Hematopoietic multipotent progenitor cell treated with erythropoietin and hydrocortisone succinate and interleukin-3 and kit ligand, for 17 days (in vitro differentiated cells): ENCODE data around the gene GPSM1.

Experiments
- DNase-seq: peaks from one replicate; pipeline ENCODE4 v3.0.0-alpha.2; 2015; ENCODE audit warnings: low spot score

Gene GPSM1

DNA sequence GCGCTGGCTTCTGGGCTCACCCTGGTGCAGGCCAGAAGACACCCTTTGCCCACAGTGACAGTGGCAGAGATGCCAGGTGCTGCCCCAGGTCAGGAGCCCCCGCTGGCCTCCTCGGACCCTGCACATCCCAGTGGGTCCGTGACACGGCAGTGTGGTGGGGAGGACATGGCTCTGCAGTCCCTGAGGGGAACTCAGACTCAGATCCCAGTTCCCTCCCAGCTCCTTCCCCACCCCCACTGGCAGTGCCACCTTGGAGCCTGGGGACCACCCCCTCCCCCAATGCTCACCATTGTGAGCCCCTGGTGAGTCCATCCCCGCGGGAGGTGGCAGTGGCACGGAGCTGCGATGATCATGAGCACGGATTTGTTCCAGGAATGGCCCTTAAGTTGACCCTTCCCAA is 22.9 kb upstream of the GPSM1 start:
- DNase-seq: no peak

DNA sequence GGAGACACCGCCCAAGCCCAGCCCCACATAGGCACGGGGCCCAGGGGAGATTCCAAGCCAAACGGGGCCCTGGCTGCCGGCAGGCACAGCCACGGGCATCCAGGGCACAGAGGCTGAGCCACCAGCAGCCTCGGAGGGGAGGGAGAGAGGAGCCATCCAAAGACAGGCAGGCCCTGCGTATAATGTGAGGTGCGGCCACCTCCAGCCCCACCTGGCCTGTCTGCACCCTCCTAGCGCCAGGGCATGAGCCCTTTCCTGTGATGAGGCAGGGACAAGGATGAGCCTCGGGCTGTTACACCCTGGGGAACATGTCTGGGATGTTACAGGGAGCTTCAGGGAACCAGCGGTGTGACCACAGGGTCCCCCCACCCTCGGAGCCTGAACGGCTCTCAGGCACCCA is 22.4 kb upstream of the GPSM1 start:
- no peak for DNase-seq

DNA sequence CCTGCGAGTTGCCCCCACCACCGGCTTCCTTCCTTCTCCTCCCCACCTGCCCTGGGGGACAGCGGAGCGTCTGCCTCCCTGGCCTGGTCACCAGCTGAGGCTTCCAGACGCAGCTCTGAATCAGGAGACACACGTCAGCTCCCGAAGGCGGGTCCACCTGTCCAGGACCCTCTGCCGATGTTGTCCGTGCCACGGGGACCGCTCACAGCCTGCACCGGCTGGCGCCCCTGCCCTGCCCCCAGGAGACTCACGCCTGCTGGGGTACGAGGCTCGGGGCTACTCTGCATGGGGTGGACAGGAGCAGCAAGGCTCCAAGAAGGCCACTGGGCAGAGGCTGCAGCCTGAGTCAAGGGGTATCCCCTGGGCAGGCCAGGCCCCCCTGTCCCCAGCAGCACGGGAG is 21.5 kb upstream of the GPSM1 start:
- no peak for DNase-seq

- DNase-seq: no peak
Measured at GRCh38 chr9:136306211-136307208, 20.8 kb upstream of the GPSM1 start.

DNA sequence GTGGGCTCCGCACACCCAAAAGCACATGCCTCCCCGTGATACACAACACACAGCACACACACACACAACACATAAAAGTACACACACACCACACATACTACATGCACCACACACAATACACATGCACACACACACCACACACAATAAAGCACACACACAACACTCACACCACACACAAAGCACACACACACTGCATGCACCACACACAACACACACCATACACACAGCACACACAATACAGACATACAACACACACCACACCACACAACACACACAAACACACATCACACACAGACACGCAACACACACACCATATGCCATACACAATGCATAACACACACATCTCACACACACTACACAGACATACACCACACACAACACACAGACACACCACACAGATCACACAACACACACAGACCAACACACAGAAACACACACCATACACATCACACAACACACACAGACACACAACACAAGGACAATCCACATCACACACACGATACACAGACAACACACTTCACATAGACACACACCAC is 20.1 kb upstream of the GPSM1 start:
- no peak for DNase-seq

DNA sequence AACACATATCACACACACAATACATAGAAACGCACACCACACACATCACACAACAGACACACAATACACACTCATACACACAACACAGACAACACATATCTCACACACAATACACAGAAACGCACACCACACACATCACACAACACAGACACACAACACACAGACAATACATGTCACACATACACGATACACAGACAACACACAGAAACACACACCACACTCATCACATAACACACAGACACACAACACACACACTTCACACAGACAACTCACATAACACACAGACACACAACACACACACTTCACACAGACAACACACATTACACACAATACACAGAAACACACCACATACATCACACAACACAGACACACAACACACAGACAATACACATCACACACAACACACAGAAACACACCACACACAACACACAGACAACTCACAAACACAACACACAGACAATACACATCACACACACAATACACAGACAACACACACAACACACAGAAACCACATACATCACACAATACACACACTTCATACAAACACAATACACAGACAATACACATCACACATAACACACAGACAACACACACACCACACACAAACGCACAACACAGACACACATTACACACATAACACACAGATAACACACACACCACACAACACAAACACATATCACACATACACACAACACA is 19.2 kb upstream of the GPSM1 start:
- DNase-seq: no peak

GRCh38 chr9:136308702-136309053 is 18.7 kb upstream of the GPSM1 start:
- no peak for DNase-seq

DNA sequence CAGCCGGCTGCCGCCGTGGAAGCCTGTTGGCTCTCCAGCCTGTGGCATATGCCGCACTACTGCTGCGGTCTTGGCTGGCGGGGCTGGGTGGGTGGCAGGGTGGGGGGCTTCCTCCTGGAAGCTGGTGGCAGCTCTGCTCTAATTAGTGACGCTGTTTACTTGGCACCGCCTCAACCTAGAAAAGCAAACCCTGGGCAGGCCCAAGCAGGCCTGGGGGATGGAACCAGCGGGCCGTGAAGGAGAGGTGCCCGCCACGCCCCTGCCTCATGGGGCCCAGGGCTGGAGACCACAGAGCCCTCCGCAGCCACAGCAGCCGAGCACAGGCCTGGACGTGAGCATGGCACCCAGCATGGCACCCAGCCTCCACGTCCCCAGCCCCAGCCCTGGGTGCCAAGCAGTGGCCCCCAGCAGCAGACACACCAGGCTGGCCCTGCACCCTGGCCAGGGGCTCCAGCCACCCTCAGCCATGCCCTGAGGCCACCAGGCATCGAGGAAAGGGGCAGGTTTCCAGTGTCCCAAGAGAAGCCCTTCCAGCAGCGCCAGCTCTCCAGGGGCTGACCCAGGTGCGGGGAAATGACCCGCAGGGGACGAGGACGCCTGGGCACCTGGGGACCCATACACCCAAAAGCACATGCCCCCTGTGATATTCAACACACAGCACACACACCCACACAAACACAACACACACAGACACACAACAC is 18.1 kb upstream of the GPSM1 start:
- DNase-seq: no peak

DNA sequence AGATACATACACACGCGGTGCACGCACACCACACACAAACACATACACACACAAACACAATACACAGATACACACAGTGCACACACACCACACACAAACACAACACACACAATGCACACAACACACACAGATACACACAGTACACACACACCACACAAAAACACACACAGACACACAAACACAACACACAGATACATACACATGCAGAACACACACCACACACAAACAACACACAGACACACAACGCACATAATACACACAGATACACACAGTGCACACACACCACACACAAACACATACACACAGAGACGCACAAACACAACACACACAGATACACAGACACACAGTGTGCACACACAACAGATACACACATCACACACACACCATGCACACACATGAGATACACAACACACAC is 17.5 kb upstream of the GPSM1 start:
- DNase-seq: no peak

DNA sequence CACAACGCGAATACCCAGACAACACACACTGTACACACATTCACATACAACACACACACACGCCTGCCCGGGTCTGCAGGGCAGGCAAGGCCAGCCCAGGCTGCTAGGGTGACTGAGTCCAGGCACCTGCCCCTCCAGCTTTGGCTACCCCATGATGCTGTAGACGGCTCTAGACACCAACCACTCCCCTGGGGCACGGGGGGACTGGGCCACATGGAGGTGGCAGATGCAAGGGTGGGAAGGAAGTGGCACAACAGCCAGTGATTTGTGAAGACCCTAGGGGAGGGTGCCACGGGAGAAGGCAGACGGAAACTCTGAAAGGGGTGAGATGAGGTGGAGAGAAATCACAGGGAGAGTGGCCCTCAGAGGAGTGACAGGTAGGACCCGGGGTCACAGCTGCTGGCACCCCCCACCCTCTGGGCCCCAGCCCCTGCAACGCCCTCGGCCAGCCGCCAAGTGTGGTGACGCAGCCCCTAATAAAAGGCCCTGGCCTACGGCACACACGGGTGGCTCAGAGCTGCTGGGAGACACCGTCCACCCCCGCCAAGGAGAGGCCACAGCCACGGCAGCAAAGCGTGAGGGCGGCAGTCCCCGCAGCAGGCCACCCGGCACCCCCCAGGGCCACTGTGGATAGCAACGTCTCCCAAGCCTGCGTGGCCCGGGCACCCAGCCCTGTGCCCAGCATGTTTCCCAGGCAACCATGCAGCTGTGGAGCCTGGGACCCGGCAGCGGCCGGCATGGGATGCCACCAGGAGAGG is 16.9 kb upstream of the GPSM1 start:
- DNase-seq: no peak

DNA sequence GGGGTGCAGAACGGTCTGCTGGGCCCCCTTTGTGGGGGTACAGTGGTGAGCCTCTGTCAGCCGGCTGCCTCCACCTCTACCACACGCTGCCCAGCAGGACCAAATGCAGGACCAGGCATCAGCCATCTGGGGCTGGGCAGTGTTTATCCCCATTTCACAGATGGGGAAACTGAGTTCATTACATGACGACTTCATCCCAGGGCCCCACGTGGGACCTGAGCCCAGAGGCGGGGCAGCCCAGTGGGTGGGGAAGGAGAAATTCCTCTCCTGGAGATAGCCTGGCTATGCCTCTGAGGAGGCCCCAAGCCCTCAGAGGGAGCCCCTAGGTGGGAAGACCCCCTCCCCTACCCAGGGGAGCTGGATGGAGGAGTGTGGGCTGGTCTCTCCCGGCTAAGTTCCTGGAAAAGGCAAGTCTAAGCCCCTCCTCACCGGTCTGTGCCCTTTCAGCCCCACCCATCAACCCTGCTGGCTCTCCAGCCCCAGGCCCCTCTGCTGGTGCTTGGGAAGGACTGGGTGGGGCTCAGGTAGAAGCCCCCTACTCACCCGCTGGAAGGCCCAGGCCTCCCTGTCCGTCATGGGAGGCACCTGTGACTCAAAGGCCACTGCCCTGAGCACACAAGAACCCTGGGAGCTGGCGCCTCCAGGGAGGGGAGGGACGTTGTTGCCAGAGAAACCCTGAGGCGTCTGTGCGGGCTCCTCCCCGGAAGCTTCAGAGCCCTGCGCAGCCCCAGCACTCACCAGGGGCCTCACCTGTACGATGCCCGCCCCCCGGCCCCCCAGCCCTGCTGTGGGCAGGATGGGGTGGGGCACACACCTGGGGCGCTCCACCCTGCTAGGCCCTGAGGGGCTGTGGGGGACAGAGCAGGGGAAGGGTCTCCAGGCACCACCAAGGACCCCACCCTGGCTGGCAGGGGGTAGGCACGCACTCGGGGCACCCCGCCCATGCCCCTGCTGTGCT is 16.0 kb upstream of the GPSM1 start:
- DNase-seq: no peak

DNA sequence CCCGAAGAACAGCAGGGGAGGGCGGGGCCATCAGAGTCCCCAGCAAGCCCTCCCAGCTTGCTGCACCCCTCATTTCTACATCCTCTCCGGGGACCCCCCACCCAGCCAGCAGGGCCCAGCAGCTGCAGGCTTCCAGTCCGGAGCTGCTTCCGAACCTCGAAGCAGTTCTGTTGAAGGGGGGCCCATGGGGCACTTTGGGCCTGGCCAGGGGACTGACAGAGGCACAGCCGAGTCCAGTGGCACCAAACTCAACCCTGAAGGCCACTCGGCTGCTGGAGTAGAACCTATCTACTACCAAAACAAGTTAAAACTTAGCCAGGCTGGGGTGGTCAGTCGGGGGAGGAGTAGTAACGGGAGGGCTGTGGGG is 15.3 kb upstream of the GPSM1 start:
- DNase-seq: no peak

DNA sequence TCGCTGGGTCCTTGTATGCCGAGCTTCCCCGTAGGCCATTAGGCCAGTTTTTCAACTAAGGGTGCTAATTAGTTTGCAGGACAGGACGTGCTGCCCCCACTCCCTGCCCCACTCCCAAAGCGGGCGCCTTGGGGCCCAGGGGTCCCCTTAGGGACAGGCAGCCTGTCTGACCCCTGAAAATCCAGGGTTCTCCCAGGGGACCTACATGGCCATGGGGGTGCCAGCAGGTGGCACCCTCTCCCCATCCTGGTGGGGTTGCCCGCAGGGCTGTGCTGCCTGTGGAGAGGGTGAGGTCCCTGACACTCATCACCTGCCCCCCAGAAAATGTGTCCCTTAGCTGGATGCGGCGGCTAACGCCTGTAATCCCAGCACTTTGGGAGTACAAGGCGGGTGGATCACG is 14.9 kb upstream of the GPSM1 start:
- peak; percentile 9 for DNase-seq

DNA sequence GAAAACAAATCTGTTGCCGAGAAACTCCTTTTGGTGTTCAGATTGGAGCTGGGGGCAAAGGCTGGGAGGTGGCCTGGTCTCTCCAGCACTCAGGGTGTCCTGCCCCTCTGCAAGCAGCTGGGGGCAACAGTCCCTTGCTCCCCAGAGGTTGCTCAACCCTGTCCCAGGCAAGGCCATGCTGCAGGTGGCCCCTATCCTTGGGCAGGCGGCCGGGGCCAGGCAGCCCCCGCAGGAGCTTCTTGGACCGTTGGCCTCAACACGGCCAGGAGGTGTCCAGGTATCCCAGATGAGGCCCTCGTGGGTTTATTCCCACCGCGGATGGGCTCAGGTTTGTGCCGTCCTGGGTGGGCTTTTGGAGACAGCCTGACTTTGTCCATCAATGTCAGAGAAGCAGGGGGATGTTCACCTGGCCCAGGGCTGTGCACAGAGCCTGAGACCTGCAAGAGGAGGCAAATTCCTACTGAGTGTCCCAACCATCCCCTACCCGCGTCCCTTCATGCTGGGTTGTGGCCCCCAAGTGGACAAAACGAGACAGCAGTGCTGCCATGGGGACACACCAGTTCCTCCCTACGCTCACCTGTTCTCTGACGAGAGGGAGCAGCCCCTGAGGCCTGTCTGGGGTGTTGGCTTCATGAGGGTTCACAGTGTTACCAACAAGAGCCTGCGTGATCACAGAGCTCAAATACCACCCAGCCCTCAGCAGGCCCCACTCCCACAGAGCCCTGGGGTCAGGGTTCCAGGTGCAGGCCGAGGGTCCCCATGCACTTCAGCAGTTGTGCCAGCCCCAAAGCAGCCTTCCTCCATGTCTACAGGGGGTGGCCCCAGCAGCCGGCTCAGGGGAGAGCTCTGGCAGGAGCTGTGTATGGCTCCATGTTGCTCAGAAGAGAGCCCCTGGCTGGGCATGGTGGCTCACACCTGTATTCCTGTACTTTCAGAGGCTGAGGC is 14.0 kb upstream of the GPSM1 start:
- DNase-seq: no peak

DNA sequence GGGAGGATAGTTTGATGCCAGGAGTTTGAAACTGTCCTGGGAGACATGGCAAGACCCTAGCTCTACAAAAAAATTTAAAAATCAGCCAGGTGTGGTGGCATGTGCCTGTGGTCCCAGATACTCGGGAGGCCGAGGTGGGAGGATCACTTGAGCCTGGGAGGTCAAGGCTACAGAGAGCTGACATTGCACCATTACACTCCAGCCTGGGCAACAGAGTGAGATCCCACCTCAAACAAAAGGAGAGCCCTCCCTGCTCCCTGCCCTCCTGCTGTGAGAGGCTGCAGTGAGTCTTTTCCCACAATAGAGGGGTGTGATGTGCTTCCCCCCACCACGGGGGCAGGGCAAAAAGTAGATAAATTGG is 13.3 kb upstream of the GPSM1 start:
- no peak for DNase-seq

GRCh38 chr9:136314944-136315343 is 12.4 kb upstream of the GPSM1 start:
- no peak for DNase-seq

DNA sequence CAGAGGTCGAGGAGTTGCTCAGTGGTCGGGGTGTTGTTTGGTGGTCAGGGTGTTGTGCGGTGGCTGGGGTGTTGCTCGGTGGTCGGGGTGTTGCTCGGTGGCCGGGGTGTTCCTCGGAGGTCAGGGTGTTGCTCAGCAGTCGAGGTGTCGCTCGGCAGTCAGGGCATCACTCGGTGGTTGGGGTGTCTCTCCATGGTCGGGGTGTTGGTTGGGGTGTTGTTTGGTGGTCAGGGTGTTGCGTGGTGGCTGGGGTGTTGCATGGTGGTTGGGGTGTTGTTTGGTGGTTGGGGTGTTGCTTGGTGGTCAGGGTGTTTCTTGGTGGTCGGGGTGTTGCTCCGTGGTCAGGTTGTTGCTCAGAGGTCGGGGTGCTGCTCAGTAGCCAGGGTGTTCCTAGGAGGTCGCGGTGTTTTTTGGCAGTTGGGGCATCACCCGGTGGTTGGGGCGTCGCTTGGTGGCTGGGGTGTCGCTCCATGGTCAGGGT is 11.0 kb upstream of the GPSM1 start:
- no peak for DNase-seq

DNA sequence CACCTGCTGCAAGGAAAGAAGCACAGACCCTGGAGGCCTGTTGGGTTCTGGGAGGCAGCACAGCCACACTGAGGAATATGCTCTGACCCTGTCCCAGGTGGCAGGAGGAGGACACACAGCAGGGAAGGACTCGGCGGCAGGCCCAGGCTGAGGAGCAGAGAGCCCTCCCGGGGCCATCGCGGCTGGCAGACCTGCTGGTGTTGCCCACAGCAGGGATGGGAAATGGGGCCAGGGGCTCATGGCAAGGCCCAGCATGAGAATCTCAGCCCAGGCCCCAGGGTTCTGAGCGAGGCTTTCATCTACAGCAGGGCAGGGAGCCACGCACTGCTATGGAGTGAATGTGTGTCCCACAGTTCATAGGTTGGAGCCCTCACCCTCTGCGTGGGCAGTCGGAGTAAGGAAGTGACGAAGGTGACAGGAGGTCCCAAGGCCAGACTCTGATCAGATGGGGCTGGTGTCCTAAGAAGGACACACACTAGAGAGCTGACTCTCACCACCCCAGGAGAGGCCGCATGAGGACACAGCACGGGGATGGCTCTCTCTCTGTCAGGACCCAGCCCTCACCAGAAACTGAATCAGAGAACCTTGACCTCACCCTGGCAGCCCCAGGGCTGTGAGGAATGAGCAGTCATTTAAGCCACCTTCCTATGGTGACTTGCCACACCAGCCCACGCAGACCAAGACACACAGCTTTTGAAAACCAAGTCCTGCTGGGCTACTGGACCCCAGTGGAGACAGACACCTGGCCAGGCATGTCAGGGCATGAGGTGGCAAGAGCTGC is 10.3 kb upstream of the GPSM1 start:
- DNase-seq: no peak

DNA sequence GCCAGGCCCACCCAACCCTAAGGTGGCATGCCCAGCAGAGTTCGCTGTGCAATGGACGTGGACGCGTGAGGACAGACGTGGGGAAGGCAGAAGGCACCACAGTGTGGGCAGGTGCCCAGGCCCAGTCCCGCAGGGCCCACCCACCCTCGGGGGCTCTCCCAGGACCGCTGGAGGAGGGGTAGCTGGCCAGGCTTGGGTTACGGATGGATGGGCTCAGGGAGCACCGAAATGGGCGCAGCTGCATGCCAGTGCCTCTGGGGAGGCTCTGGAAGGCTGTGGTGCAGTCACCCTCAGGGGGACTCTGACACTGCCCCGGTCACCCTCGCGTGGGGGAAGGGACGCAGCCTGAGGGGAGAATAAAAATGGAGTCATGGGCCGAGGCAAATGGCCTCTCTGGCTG is 9.6 kb upstream of the GPSM1 start:
- DNase-seq: no peak
